ENCODE results near the gene RBM33.

Gene RBM33

GRCh38 chr7:155791214-155791737 lies 146.8 kb downstream of the RBM33 start:
- no peak for DNase-seq (ENCODE audit: low read depth in 1 of 2, low spot score in 1 of 2)

DNA sequence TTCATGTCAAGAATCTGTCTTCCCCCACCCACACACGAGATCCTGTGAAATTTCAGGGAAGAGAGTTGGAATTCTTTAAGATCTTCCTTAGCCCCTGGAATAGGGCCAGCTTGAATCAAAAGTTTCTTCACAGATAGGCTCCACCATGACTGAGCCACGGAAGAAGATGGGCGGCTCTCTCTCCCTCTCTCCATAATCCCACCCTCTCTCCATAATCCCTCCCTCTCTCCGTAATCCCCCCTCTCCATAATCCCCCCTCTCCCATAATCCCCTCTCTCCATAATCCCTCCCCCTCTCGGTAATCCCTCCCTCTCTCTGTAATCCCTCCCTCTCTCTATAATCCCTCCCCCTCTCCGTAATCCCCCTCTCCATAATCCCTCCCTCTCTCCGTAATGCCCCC lies 147.4 kb downstream of the RBM33 start:
- no peak for DNase-seq (ENCODE audit: low read depth in 1 of 2, low spot score in 1 of 2)

- no peak for DNase-seq (ENCODE audit: low read depth in 1 of 2, low spot score in 1 of 2)
These were observed 148.0 kb downstream of the RBM33 start for GRCh38 chr7:155792315-155792960.

GRCh38 chr7:155792999-155793560 lies 148.6 kb downstream of the RBM33 start:
- DNase-seq (ENCODE audit: low read depth in 1 of 2, low spot score in 1 of 2), result no peak

DNA sequence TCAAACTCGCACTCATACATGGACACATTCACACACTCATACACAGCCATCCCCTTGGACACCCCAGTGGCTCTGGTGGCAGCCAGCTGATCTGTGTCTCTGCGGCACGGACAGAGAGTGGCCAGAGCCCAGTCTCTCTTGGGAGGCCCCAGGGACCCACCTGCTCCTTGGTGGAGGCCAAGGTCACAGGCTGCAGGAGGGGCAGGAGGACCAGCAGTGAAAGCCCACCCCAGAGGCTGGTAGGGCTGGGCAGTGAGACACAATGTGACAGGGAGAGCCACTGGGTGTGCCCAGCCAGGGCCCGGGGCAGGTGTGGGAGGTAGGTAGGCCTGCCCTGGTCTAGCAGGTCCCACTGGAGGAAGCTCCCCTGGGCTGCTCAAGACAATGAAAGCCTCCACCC lies 149.3 kb downstream of the RBM33 start:
- DNase-seq (ENCODE audit: low read depth in 1 of 2, low spot score in 1 of 2), result no peak

DNA sequence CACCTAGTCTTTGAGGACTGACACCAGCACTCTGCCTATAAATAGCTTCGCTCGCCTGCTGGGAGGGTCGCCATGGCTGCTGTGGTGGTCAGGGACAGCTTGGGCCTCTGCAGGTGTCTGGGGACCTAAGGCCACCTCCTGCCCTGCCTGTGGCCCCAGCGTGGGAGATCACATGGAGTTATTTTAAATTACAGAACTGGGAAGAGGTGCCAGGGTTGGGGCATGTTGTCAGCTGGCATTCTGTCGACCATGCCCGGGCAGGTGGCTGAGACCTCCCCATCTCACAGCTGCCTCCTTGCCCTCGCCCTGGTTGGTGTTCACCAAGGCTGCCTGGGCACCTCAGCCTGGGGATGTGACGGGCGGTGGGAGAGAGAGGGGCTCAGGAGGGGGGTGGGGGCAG lies 149.7 kb downstream of the RBM33 start:
- DNase-seq (ENCODE audit: low read depth in 1 of 2, low spot score in 1 of 2), result no peak

DNA sequence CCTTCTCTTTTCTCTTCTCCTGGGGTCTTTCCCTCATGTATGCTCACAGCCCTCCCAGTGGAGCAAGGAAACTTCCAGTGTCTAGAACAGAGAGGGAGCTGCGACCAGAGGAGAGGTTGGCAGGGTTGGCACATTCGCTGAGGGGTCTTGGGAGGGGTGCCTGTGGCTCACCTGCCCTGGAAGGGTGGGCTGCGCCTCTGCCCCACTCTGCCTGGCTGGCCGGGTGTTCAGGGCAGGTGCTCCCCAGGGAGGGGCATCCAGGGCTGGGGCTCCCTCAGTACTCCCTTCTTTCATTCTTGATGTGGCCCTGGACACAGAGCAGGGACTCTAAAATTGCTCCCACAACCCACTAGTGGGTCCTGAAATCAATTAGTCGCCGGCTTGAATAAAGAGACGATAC lies 150.9 kb downstream of the RBM33 start:
- no peak for DNase-seq (ENCODE audit: low read depth in 1 of 2, low spot score in 1 of 2)

DNA sequence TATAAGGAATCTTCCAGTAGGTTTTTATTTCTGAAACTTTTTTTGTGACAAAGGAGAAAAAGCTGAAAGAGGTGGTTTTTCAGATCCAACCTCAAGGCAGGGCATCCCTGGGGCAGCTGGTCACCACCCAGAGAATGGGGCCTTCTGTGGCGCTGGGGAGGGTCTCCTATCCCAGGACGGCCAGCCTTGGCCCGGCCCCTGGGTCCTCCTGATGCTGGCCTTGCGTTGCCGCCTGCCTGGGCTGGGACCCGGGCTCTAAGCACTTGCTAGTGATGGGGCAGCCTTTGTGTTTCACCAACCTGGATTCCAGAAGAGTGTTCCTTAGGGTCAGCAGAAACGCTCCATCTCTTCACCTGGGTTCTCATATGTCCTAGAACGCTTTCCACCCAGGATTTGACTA lies 151.5 kb downstream of the RBM33 start:
- no peak for DNase-seq (ENCODE audit: low read depth in 1 of 2, low spot score in 1 of 2)

DNA sequence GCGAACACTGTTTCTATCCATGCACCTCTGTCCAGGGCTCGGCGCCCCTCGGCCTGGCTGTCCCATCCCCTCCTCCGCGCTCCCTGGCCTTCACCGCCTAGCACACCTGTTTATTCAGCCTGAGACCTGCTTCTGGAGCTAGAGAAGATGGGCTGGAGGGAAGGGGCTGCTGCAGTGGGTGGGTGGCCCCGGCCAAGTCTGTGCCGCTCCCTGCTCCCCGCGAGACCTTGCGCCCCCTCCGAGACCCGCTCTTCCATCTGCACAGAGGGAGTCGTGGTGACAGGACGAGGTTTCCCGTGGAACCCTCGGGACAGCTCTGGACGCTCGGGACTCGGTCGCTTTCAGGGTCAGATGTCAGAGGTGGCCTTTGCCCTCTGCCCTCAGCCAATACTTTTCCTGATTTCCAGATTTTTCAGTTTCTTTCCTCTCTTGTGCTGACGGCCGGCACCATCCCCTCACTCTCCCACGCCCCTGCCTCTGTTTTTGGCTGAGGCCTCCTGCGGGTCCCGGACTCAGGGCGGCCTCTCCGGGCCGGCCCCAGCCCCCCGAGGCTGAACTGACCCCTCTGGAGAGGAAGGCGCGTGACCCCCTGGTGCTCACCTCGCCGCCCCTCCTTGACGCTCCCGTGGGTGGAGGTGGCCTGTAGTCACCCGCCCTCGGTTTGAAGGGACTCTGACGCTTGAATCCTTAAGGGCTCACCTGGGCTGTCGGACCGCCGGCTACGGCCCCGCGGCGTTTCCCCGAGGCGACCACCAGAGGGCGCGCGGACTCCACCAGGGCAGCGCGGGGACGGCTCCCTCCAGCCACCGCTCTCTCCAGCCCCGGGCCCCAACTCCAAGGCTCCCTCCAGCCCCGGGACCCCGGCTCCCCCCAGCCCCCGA lies 152.2 kb downstream of the RBM33 start:
- DNase-seq (ENCODE audit: low read depth in 1 of 2, low spot score in 1 of 2), result peak; percentile 57

DNA sequence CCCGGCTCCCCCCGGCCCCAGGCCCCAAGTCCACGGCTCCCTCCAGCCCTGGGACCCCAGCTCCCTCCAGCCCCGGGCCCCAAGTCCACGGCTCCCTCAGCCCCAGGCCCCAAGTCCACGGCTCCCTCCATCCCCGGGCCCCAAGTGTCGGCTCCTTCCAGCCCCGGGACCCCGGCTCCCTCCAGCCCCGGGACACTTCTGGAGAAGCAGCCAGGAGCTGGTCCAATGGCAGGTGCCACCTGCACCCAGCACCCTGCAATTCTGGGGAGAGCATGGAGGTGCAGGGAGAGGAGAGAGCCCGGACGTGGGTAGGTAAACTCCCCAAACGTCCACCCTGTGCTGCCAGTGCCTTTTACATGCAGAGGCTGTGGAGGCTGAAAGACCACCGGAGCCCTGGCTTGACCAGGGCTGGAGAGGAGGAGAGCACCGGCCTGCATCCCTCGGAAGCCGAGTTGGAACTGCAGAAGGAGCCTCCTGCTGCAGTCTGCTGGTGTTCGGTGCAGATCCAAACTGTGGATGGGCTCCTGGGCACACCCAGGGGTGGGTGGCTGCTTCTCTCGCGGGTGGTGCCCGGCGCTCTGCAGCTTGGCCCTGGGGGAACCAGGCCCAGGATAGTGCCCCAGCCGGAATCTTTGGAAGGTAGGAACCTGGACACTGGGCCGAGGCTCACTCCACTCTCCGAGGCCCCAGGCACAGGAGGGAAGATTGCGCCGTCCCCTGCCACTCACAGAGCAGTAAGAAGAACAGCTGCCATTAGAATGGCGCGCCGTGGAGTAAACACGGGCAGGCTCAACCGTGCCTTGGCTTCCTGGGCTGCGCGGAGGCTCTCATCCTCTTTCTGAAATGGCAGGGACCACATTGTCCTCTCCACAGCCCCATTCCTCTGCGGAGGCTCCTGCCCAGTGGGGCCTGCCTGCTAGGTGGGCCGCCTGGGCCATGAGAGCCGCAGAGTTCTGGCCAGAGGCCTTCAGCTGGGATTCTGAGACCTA lies 153.1 kb downstream of the RBM33 start:
- DNase-seq (ENCODE audit: low read depth in 1 of 2, low spot score in 1 of 2), result no peak

DNA sequence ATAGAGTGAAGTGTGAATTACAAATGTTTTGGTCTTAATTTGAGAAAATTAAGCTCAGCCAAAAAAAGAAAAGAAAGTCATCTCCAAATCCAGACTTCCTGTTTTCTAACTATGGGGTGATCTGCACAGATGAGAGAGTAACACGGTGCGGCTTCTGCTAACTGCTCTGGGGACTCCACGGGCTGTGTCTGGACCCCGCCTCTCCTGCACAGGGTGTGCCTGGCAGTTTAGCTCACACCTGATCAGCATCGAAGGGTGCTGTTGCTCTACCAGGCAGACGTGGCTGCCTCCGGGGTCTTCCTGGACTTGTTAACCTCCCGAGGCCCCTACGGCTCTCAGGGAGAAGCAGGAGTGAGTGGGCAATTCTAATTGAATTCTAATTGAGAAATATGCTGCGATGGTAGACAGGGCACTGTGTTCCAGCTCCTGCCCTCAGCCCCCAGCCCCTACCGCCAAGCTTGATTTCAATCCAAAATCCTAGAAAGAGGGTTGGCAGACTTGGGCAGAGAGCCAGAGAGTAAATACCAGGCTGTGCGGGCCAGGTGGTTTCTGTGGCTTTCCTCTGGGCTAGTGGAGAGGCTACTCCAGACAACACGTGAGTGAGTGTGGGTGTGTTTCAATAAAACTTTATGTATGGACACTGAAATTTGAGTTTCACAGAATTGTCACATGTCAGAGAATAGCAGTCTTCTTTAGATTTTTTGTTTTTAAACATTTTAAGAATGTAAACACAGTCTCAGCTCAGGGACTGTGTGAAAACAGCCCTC lies 154.4 kb downstream of the RBM33 start:
- DNase-seq (ENCODE audit: low read depth in 1 of 2, low spot score in 1 of 2), result no peak

DNA sequence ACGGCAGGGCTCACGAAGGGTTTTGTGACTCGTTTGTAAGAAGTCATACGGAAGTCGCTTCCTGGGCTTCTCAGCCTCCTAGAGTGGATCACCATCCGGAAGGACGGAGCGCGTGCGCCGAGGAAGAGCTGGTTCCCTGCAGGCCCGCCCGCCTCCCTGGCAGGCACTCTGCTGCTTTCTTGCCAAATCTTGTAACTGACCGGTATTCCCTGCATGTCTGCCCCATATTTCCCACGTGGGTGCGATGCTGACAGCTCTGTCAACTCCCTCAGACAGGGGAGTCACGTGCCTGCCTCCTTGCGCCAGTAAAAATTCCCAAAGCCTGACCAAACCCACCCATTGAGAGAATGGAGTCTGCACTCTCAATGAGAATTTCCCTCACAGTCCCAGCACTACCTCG lies 155.1 kb downstream of the RBM33 start:
- DNase-seq (ENCODE audit: low read depth in 1 of 2, low spot score in 1 of 2), result no peak

- DNase-seq (ENCODE audit: low read depth in 1 of 2, low spot score in 1 of 2), result no peak
These were observed 155.8 kb downstream of the RBM33 start for GRCh38 chr7:155800301-155800700.

DNA sequence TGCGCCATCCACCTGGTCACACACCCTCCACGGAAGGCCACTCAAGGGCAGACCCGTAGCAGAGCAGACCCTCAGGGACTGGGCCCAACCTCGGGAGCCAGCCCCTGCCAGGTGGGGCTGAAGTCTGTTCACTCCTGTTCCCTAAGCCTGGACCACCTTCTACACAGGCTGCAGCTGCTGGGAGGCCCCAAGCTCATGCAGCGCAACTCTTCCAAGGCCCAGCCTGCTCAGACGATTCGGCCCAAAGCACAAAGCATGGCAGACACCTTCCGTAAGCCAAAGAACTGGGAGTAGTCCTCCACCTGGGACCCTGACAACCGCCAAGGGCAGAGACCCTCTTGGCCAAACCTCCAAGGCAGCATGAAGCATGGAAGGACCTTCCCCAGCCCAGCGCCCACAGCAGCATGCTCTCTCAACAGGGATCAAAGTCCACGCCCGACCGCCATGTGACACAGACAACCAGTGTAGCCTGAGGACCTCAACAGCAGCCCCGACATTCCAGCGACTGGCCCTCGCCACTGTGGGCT lies 156.3 kb downstream of the RBM33 start:
- no peak for DNase-seq (ENCODE audit: low read depth in 1 of 2, low spot score in 1 of 2)

- DNase-seq (ENCODE audit: low read depth in 1 of 2, low spot score in 1 of 2), result no peak
These were observed 157.8 kb downstream of the RBM33 start for GRCh38 chr7:155802291-155802690.

GRCh38 chr7:155802906-155803417 lies 158.5 kb downstream of the RBM33 start:
- no peak for DNase-seq (ENCODE audit: low read depth in 1 of 2, low spot score in 1 of 2)

- no peak for DNase-seq (ENCODE audit: low read depth in 1 of 2, low spot score in 1 of 2)
These were observed 159.2 kb downstream of the RBM33 start for GRCh38 chr7:155803418-155804376.

DNA sequence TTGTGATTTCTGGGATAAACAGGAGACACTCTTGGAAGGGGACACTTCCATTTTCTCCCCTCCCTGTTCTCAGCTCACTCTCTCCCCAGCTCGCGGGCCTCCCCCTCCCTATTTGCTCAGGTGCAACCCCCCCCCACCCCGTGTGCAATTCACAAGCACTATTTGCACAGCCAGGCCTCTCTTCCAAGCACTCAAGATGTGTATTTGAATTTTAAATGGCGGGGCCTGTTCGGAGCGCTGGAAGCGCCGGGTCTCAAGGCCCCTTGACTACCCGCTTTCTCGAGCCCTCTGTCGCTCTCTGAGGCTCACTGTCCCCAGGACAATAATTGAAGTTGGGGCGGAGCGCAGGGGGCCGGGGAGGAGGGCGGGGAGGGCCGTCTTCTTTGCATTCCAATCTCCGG lies 160.0 kb downstream of the RBM33 start:
- no peak for DNase-seq (ENCODE audit: low read depth in 1 of 2, low spot score in 1 of 2)

All from activated CD4-positive, alpha-beta T cell treated with anti-CD3 and anti-CD28 coated beads, Interleukin-2, amount 50 U/mL, for 24 hours (primary cell).